HG03039 (cell line): ENCODE data around the gene DNAJB13.

Experiments used
- ATAC-seq: cut with Tn5 transposase; IDR thresholded peaks from one replicate; pipeline ENCODE4 v1.9.1; 2021; ENCODE audit warnings: mild to moderate bottlenecking, moderate library complexity; ENCODE audit not compliant: unreplicated experiment

Gene DNAJB13

DNA sequence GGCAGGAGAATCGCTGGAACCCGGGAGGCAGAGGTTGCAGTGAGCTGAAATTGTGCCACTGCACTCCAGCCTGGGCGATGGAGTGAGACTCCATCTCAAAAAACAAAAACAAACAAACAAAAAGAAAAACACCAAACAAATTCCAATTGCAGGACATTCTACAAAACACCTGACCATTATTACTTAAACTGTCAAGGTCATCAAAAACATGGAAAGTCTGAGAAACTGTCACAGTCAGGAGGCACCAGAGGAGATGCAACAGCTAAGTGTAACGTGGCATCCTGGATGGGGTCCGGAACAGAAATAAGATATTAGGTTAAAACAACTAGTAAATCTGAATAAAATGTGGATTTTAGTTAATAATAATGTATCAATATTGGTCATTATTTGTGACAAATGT, 914 bp upstream of the DNAJB13 start:
- ATAC-seq, result no peak

DNA sequence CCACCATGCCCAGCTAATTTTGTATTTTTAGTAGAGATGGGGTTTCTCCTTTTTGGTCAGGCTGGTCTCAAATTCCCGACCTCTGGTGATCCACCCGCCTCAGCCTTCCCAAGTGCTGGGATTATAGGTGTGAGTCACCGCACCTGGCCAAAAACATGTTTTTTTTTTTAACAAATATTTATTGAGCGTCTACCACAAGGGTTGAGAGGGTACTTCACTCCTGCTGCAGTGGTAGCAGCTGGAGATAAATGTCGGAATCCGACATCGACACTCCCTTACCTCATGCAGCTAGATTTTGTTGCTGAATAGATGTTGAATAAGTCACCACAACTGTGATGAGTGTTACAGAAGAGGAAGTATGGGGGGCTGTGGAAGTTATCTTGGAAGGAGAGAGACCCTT, 971 bp downstream of the DNAJB13 start:
- ATAC-seq, result no peak

DNA sequence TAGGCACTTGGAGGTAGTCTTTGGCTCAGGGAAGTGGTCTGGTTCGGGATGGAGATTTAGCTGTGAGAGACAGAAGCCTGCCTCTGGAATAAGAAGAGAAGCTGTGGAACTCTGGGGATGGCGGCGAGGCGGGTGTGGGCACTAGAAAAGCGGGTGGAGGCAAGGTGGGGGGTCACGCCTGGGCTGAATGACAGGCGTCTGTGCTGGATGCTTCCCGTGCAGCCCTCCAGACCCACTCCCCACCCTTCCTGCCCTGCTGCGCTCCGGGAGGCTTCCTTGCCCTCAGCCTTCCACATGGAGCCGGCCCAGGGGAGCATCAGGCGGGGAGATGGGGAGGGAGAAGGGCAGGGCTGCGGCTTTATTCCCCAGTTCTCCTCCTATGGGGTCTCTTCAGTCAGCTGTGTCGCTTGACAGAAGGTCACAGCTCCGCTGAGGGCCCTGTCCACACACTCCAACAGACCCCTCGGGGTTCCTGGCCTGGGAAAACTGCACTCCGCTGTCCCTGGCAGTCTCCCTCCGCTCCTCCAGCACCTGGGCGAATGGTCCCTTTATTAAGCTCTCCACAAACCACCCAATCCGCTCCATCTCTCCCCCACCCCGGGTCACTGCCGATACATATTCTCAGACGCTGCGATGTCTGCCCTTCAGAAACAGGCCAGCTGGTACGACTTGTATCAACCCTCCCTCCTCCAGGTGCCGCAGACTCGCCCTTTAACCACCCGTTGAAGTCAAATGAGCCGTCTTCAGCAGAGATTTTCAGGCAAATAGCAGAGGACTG, 6.2 kb downstream of the DNAJB13 start:
- no peak for ATAC-seq

DNA sequence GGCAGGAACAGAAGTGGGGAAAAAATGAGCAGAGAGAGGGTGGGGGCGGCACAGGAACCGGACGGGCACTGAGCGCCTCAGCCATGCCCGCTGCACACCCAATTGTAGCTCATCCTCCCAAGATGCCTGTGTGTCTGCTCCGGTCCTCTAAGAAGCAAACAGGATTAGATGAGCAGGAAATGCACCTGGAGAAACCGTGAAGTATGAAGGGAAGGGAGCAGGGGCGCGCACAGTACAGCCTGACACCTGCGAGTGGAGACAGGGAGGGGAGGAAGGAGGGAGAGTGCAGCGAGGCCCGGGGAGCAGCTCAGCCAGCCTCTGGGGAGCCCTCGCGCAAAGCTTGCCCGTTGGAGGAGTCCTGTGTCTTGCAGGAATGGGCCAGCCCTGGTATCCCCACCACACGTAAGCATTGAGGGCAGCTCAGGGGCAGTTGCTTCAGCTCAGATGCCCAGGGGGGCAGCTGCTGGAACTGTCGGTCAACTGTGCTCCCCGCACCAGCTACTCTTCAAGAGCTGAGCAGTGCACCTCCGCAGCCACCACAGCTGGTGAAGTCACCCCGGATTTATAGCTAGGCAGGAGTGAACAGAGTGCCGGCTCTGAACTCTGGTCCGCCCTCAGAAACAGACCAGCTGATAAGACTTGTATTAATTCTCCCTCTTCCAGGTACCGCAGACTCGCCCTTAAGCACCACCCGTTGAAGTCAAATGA, 7.0 kb downstream of the DNAJB13 start:
- no peak for ATAC-seq

DNA sequence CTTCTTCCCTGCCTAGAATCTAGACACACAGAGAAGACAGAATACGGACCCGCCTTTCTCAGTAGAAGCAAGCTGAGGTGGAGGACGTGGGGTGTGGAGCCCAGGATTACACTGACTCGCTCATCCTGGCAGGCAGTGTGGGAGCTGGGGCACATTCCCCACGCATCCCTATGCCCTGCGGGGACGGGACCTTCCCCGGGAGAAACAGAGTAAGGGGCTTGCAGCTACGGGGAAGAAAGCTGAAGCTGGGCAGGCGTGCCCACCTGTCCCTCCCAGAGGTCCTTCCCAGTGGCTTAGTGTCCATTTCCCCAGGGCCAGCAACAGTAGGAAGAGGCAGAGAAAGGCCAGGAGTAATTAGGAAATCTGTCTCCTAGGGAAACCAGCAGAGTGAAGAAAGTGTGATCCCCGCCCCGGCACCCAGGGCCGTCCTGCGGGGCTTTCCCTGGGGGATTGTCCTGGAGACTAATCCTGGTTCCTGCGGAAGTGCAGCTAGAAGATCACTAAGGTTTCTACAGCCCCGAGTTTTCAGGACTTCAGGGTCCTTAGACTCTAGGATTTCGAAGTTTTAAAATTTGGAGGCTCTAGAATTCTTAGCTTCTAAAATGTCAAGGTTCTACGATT, 7.8 kb downstream of the DNAJB13 start:
- ATAC-seq, result no peak

DNA sequence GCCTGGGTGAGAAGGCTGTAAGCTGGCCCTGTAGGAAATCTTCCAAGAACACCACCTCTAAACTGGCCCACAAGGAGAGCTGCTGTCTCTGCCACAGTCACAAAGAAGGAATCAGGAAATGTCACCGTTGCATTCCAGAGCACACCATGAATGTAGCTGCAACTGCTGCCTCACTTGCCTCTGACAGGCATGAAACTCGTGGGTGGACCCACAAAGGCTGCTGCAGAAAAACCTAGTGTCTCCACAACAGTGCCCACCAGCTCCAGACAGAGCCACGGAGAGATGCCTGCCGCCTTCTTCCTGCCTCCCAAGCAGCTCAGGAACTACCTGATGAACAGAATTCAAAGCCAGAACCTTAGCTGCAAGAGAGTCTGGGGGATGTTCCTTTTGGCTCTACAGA, 10.5 kb downstream of the DNAJB13 start:
- no peak for ATAC-seq

DNA sequence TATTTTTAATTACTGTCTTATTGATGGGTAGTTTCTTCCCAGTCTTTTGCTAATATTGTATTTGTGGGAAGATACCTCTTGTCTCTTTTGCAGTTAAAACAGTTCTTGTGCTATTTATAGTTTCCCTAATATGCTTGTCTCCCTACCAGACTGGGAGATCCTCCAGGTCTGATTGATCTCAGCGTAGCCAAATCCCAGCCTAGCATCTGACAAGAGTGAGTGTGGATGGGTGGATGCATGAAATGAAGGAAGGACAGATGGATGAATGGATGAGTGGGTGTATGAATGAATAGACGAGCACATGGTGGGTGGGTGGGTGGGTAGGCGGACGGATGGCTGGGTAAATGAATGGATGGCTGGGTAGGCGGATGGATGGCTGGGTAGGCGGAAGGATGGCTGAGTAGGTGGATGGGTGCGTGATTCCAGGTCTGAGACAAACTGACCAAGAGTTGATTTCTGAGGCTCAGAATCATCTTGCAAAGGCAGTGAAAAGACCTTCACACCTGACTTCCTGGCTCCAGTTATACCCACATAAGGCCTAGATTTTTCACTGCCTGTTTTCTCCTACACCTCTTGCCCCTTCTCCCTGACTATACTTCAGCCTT, 11.4 kb downstream of the DNAJB13 start:
- no peak for ATAC-seq

DNA sequence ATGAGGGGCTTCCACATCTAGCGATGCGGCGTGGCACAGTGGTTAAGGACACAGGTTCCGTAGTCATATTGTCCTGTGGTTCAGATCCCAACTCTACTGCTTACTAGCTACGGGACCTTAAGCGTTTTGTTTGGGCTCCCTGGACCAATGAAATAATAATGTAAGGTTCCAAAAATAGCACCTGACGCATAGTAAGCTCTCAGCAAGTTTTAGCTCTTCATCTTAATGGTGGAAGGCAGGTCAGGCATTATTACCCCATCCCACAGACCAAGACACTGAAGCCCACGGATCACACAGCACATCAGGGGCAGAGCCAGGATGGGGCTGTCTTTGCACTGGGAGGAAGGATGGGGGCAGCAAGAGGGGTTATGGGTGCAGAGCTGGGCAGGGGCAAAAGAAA, 13.0 kb downstream of the DNAJB13 start:
- no peak for ATAC-seq

DNA sequence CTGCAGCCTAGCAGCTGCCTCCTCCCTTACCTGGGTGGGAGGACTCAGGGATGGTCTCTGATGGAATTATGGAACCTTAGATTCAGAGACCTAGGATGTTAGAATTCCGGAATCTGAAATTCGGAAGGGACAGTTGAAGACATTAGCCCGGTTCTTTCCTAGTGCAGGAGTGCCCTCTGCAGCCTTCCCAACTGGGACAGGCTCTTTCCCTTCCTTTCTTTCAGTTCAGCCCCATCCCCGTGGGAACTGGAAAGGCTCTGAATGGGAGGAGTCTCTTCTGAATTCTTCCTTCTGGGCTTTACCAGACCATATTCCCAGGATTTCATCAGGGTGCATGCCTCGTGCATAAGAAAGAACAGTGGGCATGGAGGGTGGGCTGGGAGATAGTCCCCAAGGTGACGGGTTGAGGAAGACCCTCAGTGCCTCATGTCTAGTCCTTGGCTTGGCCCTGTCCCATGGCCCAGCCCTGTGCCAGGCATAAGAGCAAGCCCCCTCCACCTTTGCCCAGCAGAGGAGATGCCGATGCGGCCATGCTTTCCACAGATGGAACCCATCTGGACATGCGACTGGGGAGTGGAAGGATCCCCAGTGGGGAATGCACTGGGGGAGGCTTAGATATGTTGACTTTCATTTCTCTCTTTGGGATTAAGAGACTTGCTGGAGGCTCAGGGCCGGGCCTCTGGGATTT, 14.4 kb downstream of the DNAJB13 start:
- ATAC-seq, result no peak

DNA sequence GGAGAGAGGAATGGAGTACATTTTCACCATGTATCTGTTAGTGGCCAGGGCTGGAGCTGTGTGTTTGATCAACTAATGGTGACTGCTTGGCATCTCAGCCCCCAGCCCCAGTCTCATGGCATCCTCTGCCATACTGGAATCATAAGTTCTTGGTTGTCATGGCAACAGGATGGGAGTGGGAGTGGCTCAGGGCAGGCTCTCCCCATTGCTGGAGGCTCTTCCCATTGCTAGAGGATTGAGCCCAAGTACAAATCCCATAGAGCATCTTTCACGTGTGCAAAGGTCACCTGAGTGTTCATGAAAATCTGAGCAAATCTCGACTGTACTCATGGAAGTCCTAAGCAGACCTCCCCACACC, 14.9 kb downstream of the DNAJB13 start:
- ATAC-seq, result no peak

DNA sequence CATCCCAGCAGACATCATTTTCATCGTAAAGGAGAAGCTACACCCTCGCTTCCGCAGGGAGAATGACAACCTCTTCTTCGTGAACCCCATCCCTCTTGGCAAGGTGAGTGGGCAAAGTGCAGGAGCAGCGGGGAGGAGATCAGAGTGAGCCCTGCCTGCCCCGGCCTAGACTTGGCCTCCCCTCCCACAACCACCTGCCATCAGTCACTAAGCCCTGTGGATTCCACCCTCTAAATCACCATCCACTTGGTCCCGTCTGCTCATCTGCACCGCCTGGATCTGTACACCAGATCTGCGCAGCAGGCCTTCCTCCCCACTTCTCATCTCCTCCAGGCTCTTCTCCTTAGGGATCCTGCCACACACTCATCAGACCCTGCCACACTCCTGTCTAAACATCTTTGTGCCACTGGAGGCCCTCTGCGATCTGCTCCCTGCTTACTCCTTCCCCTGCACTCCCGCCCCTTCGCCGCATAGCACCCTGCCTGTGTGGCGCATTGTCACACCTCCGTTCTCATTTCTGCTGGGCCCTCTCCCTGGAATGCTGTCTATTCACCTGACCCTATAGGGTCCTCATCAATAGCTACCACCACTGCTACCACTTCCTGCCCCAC, 17.6 kb downstream of the DNAJB13 start:
- ATAC-seq, result no peak

DNA sequence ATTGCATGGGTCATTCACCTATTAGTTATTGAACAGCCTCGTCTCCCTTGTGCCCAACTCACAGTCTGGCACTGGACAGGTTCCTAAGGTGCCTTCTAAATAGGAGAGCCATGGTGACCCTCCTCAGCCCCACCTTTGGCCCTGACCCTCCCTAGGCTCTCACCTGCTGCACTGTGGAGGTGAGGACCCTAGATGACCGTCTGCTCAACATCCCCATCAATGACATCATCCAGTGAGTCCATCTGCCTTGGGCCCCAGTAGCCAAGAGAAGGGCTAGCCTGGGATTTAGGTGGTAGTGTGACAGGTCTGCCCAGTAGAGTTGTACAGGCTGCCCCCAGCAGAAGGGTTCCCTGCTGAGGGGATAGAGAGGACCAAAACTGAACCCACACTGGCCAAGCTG, 18.3 kb downstream of the DNAJB13 start:
- ATAC-seq, result no peak

DNA sequence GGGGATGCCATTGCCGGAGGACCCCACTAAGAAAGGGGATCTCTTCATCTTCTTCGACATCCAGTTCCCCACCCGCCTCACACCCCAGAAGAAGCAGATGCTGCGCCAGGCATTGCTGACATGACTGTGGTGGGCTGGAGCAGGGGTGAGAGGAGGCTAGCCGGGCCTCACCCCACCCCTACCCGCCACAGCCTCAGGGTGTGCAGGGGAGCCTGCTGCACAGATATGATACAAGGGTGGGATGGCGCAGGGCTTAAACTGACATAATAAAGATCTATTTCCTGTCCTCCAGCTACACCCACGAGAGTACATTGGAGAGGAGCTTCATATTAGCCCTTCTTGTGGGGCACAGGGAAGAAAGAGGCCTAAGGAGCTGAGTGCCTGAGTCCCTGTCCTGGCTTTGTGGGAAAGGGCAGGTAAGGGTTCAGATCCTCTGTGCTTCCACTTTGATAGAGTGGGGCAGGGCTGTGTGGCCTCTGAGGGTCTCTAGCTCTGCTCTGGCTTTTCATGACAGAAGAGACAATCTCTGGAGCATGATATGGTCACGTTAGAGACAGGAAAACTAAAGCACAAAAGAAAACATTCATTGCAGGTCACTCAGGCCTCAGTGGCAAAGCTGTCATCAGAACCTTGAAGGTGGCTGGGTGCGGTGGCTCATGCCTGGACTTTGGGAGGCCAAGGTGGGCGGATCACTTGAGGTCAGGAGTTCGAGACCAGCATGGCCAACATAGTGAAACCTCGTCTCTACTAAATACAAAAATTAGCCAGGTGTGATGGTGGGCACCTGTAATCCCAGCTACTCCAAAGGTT, 19.4 kb downstream of the DNAJB13 start:
- ATAC-seq, result no peak

DNA sequence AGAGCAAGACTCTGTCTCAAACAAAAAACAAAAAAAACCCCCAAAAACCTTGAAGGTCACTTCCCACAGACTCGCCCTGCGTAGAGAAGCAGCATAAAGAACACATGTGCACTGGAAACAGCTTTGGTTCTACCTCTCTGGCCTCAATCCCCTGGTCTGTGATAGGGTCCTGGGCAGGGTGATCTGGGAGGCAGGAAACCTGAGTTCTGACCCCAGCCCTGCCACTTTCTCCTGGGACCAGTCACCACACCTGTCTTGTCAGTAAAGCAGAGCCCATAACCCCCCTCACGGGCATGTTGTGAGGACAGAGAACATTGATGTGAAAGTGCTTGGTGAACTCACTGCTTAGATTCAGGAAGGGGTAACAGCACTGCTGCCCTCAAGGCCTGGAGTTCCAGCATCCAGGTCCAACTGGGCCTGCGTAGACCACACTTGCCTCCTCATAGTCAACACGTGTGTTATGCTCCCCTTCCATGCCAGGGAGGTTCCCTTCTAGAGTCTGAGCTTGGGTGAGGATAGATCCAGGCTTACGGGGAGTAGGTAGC, 20.4 kb downstream of the DNAJB13 start:
- no peak for ATAC-seq

DNA sequence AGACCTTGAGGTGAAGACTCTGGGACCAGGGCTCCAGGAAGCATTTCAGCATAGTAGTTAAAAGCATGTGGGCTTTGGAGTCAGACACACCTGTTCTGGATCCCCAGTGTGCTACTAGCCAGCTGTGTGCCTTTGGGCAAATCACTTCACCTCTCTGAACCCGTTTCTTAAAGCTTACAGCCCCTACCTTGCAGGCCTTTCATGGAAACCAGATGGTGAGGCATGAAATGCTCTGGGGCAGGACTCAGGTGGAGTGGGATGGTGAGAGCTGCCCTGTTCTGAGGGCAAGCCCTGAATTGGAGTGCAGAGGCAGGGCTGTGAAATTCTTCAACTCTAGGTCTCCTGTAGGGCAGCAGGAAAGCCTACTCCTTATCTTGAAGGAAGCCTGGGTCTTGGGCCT, 21.4 kb downstream of the DNAJB13 start:
- no peak for ATAC-seq

DNA sequence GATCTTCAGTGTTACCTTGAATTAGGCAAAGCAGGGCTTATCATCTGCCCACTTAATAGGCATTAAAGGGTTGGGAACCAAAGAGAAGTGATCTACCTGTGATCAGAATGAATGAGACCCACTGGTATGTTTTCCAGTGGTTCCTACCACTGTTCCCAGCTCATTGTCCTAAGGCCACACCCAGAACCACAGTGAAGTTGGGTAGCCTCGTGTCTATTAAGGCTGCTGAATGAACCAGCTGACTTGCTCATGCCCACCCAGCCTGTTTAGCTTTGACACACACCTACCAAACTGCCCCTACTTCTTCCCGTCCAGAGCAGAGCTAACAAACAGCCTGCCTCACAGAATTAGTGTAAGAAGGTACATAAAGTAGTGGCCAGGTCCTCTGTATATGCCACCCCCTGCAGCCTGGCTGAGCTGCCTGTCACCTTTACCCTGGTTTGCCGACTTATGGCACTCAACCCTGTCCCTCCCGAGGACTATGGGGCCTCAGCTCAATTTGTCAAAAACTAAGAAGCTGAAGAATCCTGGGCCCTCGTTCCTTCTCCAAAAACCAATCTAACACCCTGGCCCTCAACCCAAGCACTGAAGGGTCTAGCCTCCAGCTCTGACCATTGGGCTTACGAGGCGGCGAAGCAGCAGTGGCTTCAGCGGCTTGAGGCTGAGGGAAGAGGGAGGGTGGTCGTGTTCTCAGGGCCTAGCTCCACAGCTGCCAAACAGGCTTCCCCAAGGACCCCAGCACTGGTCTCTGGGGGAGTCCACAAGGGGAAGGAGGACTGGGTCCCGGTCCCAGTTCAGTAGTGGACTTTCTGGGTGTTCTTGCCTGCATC, 22.0 kb downstream of the DNAJB13 start:
- no peak for ATAC-seq

DNA sequence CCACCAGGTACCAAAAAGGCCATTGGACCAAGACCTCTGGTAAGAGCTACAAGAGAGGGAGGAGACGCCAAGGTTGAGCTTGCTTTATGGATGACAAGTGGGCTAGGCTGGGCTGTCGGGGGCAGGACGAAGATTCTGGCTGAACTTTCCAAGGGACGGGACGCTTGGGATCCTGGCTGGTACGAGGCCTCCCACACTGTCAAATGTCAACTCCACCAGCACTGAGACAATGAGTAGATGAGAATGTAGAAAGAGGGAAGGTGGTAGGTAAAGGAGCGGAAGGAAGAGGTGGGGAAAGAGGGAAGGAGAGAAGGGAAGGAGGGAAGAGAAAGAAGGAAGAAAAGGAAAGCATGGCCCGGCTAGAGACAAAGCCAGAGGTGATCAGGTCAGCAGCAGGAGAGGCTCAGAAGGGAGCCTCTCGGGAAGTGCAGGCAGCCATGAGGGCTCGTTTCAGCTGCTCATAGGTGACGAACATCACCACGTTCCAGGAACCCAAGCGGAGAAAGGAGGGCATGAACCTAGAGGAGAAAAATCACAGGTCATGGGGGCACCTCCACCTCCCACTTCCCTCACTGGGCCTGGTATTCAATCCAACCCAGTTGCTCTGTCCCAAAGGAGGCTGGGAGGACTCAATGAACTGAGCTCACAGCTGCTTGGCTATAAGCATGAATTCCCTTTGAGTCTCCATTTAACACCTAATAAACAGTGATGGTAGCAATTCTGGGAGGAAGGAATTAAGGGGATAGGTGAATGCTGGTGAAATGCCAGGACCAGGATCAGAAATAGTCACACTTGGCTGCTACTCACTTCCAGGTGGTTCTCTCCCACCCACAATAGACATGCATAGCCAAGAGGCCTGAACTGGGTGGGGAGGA, 24.0 kb downstream of the DNAJB13 start:
- no peak for ATAC-seq

DNA sequence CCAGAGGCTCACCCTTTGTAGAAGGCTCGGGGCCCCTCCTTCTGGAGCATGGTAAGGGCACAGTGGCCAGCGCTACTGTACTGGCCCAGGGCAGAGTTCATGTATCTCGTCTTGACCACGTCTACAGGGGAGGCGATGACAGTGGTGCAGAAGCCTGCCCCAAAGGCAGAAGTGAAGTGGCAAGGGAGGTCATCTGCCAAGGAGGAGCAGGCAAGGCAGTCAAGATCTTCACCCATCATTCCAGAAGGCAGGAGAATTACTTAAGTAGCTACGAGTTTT, 24.6 kb downstream of the DNAJB13 start:
- no peak for ATAC-seq
